OCI-LY1 (cell line): ENCODE results near the gene KRT35.

ENCODE experiments used
- EZH2 ChIP-seq: fragments of 200-600 bp; sonication (generic), shearing (Covaris generic); IDR thresholded peaks from 2 replicates; pipeline ENCODE4 v1.8.0; 2017; ENCODE audit warnings: borderline replicate concordance, mixed run types, mild to moderate bottlenecking, antibody characterized with exemption, low read length, moderate library complexity, mixed read lengths
- TF ChIP-seq, protein P1 (sequence below): fragments of 200-600 bp; sonication (generic), shearing (Covaris generic); IDR thresholded peaks from 2 replicates; pipeline ENCODE4 v1.5.1; 2017; ENCODE audit warnings: mild to moderate bottlenecking, antibody characterized with exemption, low read length, moderate library complexity, mixed read lengths

DNA sequence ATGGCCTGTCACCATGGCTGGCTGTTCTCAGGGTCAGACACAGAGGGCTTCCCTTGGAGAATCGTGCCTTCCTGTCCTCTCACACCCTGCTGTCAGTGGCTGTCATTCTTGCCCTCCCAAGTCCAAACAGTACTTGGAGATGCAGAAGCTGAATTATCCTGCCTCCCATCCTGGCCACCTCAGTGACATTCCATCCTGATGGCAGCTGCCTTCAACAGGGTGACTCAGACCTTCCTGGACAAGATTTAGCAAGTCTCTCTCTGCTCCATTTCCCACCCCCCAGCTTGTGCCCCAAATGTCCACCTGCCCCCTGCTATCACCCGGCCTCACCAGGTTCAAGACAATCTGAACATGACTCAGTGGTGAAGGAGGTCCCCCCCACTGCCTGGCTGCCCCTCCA, 13.6 kb upstream of the KRT35 start:
- TF ChIP-seq, protein P1, sequence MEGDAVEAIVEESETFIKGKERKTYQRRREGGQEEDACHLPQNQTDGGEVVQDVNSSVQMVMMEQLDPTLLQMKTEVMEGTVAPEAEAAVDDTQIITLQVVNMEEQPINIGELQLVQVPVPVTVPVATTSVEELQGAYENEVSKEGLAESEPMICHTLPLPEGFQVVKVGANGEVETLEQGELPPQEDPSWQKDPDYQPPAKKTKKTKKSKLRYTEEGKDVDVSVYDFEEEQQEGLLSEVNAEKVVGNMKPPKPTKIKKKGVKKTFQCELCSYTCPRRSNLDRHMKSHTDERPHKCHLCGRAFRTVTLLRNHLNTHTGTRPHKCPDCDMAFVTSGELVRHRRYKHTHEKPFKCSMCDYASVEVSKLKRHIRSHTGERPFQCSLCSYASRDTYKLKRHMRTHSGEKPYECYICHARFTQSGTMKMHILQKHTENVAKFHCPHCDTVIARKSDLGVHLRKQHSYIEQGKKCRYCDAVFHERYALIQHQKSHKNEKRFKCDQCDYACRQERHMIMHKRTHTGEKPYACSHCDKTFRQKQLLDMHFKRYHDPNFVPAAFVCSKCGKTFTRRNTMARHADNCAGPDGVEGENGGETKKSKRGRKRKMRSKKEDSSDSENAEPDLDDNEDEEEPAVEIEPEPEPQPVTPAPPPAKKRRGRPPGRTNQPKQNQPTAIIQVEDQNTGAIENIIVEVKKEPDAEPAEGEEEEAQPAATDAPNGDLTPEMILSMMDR = no peak
- TF ChIP-seq EZH2 = no peak
